ENCODE results near the gene RAB3IP.

- no peak for TF ChIP-seq CTCF (IDR thresholded peaks at IDR 0.05)
- TF ChIP-seq ZFX (IDR thresholded peaks at IDR 0.05; ENCODE audit: borderline replicate concordance): no peak
These were observed 95.9 kb downstream of the RAB3IP start for GRCh38 chr12:69834576-69834975.

Measured in 22Rv1 (cell line).